Measurements from ENCODE around the gene RPS15.
"Not testable (repeated sequence)": the region's sequence is repeated elsewhere in the genome, so short reads cannot be mapped to it uniquely, and the experiment has no call there.

Gene RPS15

GRCh38 chr19:1420085-1420484 lies 18.1 kb upstream of the RPS15 start:
- not testable (repeated sequence) for DNase-seq (ENCODE audit: low read depth, low spot score)

DNA sequence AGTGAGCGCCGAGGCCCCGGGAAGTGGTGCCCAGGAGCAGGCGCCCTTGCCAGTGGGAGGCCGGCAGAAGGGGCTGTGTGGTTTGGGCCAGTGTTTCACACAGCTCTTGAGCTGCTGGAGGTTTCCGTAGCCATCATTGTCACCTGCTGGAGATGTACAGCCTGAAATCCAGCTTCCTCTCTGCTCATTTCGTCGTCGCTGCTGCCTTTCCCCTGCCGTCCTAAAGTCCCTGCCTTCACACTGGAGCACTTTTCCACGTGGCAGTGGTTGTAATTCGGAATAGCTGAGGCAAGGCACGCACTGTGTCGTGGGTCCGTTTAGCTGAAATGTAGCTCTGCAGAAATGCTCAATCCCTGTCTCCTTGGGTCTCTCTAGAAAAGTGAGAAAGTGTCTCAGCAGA lies 17.6 kb upstream of the RPS15 start:
- no peak for DNase-seq (ENCODE audit: low read depth, low spot score)

- DNase-seq (ENCODE audit: low read depth, low spot score), result no peak
Measured at GRCh38 chr19:1421218-1421957, 16.8 kb upstream of the RPS15 start.

DNA sequence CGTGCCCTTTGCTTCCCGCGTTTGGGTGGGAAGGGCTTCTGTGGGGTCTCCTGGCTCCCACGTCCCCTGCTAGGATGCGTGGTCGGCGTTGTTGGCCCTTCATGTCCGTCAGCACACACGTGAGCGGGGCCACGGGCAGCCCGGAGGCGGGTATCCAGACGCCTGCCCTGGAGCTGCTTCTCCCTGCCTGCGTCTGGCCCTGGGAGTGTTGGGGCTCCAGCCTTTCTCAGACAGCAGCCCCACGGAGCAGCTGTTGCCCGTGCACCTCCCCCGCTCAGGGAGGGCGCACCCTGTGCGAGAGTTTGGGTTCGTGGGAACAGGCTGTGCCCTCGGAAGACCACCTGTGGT lies 16.3 kb upstream of the RPS15 start:
- DNase-seq (ENCODE audit: low read depth, low spot score), result no peak

DNA sequence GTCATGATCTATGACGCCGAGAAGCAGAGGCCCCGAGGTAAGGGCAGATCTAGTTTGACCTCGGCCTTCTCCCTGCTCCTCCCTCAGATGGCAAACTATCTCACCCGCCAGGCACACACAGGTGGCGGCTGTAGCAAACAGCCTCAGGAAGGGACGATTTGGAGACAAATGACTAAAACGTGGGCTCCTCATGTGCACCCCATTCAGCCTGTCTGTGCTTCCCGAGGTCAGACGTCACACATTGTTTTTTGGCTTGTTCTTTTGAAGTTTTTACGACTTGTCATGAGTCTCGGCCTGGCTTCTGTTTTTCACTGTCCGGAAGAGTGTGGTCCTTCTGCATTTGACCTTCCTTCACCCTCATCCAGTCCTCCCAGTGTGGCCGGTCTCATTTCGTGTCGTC lies 15.8 kb upstream of the RPS15 start:
- DNase-seq (ENCODE audit: low read depth, low spot score), result no peak

GRCh38 chr19:1422943-1423342 lies 15.3 kb upstream of the RPS15 start:
- no peak for DNase-seq (ENCODE audit: low read depth, low spot score)

DNA sequence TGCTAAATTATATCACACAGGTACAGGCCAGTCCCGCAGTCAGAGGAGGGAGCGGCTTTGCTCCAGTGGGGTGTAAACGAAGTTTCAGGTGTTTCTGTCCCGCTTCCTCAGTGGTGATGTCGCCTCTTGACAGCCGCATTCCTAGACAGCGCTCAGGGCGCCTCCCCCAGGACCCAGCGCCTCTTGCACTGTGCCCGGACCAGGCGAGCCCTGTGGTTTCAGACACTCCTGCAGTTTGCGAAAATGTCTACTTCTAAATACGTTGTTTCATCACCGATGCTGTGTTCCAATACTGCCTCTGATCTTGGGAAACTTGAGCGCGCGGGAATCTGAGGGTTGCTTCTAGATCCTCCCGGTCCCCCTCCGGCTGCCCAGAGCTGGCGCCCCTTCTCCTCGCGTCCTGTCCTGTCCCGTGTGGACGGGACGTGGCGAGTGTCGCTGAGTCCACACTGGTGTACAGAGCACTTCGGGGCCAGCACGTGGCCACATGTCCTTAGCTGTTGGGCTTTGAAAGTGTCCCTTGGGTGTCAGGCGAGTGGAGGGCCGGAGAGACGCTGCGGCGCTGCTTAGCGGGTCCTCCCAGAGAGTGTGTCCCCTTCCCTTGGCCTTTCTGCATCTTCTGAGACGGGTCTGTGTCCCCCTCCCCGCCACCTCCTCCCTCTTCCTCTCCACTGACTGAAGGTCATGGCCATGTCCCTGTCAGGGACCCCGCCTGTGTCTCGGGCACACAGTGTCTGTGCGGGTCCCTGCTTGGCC lies 14.6 kb upstream of the RPS15 start:
- no peak for DNase-seq (ENCODE audit: low read depth, low spot score)

DNA sequence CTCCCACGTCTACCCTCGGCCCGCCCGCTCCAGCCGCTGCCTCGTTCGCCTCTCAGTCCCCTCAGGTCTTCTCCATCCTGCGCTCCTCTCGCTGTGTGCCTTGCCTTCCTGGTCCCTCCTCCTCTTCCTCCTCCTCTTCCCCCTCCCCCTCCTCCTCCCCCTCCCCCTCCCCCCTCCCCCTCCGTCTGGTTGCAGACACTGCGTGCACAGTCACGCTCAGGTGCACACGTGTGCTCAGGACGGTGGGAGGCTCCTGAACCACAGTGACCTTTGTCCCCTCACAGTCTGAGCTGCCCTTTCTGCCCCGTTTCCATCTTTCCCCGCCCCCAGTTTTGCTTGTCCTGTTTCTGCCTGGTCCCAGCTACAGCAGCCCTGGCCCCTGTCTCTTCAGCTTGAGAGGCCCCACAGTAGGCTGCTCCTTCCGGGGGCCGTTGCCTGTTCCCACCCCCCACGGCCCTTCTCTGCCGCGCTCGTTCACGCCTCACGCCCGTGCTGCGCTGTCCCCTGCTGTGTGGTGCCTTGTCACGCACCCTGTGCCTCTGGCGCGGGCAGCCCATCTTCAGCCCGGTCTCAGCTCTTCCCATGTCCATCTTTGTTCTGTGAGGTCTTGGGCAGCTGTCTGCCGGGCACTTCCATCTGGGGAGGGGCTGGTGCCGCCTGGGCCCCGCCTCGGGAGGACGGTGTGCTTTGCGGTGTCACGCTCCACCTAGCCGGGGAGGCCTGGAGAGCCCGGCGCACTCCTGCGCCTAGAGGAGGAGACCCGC lies 13.8 kb upstream of the RPS15 start:
- DNase-seq (ENCODE audit: low read depth, low spot score), result no peak

DNA sequence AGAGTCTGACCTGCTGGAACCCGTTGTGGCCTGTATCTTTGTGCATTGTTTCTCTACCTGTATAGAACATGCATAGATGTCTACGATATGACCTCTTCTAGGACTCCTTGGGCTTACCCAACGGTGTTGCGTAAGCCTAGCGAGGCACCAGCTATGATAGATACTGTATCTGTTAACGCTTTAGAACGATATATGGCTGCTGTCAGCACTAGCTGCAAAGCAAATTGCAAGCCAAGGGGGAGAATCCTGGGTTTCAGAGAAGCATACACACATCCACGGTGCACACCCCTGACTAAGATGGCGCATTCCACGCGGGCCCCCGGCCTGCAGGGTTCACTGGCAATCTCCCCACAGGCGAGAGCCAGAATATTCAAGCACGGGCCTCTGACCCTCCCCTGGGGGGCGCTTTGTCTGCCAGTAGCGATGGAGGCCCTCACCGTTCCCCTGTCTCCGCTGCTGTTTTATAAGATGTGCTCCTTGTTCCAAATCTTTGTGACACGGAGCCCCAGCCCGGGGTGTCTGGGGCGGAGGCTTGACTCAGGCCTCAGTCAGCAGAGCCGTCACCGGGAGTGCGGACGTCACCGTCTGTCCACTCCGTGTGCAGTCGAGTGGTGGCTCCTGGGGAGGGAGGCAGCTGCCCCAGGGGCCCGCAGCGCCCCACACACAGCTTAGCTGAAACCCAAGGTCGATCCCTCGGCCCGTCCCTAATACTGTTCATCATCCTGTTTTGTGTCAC lies 12.9 kb upstream of the RPS15 start:
- no peak for DNase-seq (ENCODE audit: low read depth, low spot score)

DNA sequence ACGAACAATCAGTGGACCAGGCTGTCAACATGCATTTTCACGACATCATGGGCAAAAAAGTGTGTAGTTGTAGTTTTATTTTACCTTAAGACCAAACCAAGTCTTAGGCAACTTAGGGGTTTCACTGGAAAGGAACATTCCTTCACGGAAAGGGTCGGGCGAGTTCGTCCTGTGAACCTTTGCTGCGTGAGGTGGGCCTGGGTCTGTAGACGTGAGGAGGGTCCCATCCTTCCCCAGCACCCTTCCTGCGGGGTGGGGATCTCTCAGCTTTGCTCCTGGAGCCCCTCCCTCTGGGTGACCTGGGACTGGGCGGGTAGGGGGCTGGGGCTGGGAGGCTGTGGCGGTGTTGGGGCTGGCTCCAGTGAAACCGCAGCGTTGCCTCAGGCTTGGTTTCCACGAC lies 12.3 kb upstream of the RPS15 start:
- DNase-seq (ENCODE audit: low read depth, low spot score), result no peak

DNA sequence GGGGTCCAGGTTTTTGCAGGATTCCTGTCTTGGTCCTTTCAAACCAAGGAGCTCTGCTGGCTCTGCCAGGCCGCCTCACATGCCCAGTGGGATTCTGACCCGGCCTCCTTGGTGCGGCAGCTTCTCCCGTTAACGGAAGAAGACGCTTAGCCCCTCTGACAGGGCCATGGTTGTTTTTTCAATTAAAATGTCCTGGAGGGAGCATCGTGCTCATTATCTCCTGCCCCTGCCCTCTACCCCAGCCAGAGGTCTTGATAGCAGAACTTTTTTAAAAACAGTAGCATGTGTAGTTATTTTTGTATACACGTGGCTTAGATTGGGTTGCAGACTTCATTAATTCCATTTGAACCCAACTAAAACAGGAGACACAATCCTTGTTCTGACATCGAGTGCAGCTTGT lies 11.5 kb upstream of the RPS15 start:
- DNase-seq (ENCODE audit: low read depth, low spot score), result no peak

- DNase-seq (ENCODE audit: low read depth, low spot score), result no peak
Measured at GRCh38 chr19:1427221-1427920, 10.8 kb upstream of the RPS15 start.

GRCh38 chr19:1428738-1429391 lies 9.3 kb upstream of the RPS15 start:
- no peak for DNase-seq (ENCODE audit: low read depth, low spot score)

DNA sequence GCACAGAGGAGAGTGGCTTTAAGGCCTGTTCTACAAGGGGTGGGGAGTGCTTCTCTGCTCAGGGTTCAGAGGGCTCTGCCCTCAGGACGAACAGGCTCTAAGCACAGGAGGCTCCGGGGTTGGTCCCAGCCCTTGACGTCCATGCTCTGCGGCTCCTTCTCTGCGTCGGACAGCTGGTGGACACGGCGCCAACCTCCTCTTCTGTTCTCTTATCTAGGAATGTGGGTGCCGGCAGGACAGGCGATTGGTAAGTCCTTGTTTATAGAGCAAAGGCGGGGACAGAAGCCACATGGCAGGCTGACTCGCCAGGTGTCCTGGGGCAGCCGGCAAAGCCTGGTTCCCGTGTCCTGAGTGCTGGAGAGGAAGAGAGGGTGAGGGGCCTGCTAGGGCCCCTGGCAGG lies 8.4 kb upstream of the RPS15 start:
- DNase-seq (ENCODE audit: low read depth, low spot score), result no peak

DNA sequence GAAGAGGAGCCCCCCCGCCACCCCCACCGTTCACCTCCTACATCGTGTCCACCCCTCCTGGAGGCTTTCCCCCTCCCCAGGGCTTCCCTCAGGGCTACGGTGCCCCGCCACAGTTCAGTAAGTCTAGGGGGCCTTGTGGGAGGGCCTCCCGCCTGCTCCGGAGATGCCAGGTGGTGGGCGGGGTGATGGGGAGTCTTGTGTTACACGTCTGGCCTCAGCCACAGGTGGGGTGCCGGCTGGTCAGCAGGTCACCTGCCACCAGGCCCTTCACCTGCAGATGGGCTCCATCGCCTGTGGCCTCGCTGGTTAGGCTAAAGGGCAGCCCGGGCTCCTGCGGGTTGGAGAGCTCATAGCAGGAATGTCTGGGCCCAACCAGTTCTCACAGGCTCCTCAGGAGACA lies 8.0 kb upstream of the RPS15 start:
- no peak for DNase-seq (ENCODE audit: low read depth, low spot score)

DNA sequence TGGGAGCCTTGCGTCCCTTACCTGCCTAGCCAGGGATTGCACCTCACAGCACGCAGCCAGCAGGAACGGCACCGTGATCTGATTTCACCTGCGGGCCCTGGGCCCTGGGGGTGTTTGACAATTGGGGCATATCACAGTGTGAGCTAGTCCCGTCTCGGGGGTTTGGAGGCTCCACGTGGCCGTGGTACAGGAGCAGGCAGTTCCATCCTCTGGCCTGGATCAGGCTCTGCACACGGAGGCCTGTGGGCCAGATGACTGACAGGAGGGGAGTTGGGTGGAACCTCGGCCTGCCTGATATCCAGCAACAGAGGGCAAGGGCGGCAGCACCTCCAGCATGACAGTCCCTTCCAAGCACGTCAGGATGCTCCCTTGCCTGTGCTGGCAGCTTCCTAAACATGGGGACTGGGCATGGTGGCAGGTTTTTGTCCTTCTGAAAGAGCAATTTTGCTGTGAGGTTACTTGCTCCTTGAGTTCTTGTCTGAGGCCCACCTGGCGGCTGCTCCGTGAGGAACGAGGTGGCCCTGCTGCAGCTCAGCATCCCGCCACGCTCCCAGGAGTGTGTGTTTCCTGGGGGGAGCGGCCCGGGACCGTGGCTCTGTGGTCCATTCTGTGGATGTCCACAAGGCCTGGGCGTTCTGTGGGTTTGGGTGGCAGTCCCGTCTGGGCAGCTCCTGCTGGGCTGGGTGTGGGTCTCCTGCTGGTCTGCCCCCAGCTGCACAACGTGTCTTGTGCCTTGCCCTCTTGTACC lies 6.3 kb upstream of the RPS15 start:
- no peak for DNase-seq (ENCODE audit: low read depth, low spot score)

GRCh38 chr19:1432507-1432887 lies 5.7 kb upstream of the RPS15 start:
- DNase-seq (ENCODE audit: low read depth, low spot score), result no peak

GRCh38 chr19:1433119-1434039 lies 4.8 kb upstream of the RPS15 start:
- DNase-seq (ENCODE audit: low read depth, low spot score), result no peak

DNA sequence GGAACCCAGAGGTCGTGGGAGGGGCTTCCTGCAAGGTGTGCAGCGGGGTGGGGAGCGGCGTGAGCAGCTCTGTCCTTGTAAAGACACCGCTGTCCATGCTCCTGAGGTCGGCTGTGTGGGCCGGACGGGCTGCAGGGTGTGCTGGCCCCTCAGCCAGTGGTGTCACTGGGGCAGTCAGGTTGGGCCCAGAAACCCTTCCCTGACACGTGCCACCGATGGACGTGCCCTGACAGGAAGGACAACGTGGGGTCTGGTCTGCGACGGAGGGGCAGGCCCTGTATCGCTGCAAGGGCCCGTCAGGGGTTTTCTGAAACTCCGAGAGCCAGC lies 4.2 kb upstream of the RPS15 start:
- DNase-seq (ENCODE audit: low read depth, low spot score), result no peak

All from smooth muscle cell of the brain vasculature (primary cell).